Hepatocyte (in vitro differentiated cells): ENCODE data around the gene COPB1. TPM values are rescaled to one million over a fixed set of nuclear protein-coding genes. Genes with fewer than 3 reads are reported as not detected.

ENCODE experiments used
- DNase-seq: peaks from one replicate; pipeline ENCODE4 v3.0.0-alpha.2; 2016; ENCODE audit warnings: low spot score
- H2AFZ ChIP-seq: fragments of 200-600 bp; sonication (generic); 2 replicates; pipeline ENCODE4 v1.6.0; 2016; ENCODE audit warnings: antibody characterized with exemption, mild to moderate bottlenecking
- H3K27ac ChIP-seq: fragments of 200-600 bp; sonication (generic); 2 replicates; pipeline ENCODE4 v1.5.1; 2016; ENCODE audit warnings: mild to moderate bottlenecking
- H3K27me3 ChIP-seq: fragments of 200-600 bp; sonication (generic); 2 replicates; pipeline ENCODE4 v1.6.1; 2016
- H3K36me3 ChIP-seq: fragments of 200-600 bp; sonication (generic); replicated peaks from 2 replicates; pipeline ENCODE4 v1.5.1; 2016; ENCODE audit warnings: low read depth; ENCODE audit not compliant: insufficient read depth
- H3K4me1 ChIP-seq: fragments of 200-600 bp; sonication (generic); 2 replicates; pipeline ENCODE4 v1.5.1; 2016; ENCODE audit warnings: mild to moderate bottlenecking, moderate library complexity; ENCODE audit not compliant: insufficient read depth
- H3K4me2 ChIP-seq: fragments of 200-600 bp; sonication (generic); 2 replicates; pipeline ENCODE4 v1.6.0; 2016
- H3K4me3 ChIP-seq: fragments of 200-600 bp; sonication (generic); 2 replicates; pipeline ENCODE4 v1.5.1; 2016; ENCODE audit warnings: mild to moderate bottlenecking
- H3K79me2 ChIP-seq: fragments of 200-600 bp; sonication (generic); 2 replicates; pipeline ENCODE4 v1.6.0; 2017; ENCODE audit warnings: mild to moderate bottlenecking
- H3K9me2 ChIP-seq: fragments of 200-600 bp; sonication (generic); replicated peaks from 2 replicates; pipeline ENCODE4 v1.6.0; 2017; ENCODE audit warnings: mild to moderate bottlenecking; ENCODE audit not compliant: insufficient read depth
- H3K9me3 ChIP-seq: fragments of 200-600 bp; sonication (generic); 2 replicates; pipeline ENCODE4 v1.5.1; 2016; ENCODE audit warnings: low read depth, mild to moderate bottlenecking
- H4K20me1 ChIP-seq: fragments of 200-600 bp; sonication (generic); 2 replicates; pipeline ENCODE4 v1.6.0; 2016; ENCODE audit warnings: mild to moderate bottlenecking; ENCODE audit not compliant: insufficient read depth, poor library complexity, severe bottlenecking
- CTCF ChIP-seq: fragments of 200-600 bp; sonication (generic); IDR thresholded peaks from 2 replicates; pipeline ENCODE4 v1.5.1; 2016; ENCODE audit warnings: antibody characterized with exemption, mild to moderate bottlenecking; ENCODE audit not compliant: poor library complexity
- EZH2 ChIP-seq: fragments of 200-600 bp; sonication (generic); IDR thresholded peaks from 2 replicates; pipeline ENCODE4 v1.6.1; 2016; ENCODE audit warnings: antibody characterized with exemption, mild to moderate bottlenecking, borderline replicate concordance
- EZH2phosphoT487 ChIP-seq: fragments of 200-600 bp; sonication (generic); IDR thresholded peaks from one replicate; pipeline ENCODE4 v1.6.1; 2018; ENCODE audit warnings: antibody characterized with exemption, mild to moderate bottlenecking, low read depth, moderate library complexity; ENCODE audit not compliant: unreplicated experiment, severe bottlenecking
- WGBS: methylation state at CpG from one replicate; pipeline ENCODE4 v1.1.6; 2016; ENCODE audit warnings: low lambda C conversion rate; ENCODE audit errors: missing lambda C conversion rate; 5-methylcytosine and 5-hydroxymethylcytosine counted together
- polyA plus RNA-seq: library from polyadenylated mRNA; unstranded; fragments of >200 nt; fragmentation: Nextera tagmentation; extraction: Ambion mirVana; gene quantifications from 2 replicates; pipeline ENCODE4 v1.2.1, GENCODE V29; 2016
- total RNA-seq: library from RNA; depleted of rRNA; stranded (reverse); fragments of >200 nt; gene quantifications from 2 replicates; pipeline ENCODE4 v1.2.3, GENCODE V29; 2014

The COPB1 gene
- total and polyA plus RNA-seq, 2 experiments from 2014 or later: 87.5 to 228 TPM

- H3K79me2 ChIP-seq: peaks cover 7% of the 10 kb centered on the region
- H3K4me2 ChIP-seq: no peak overlapping the region
- WGBS: 96% methylated on average over 3 of the region's 3 CpGs
- H3K27me3 ChIP-seq: no peaks in the 10 kb centered on the region
- H3K27ac ChIP-seq: no peak overlapping the region
- H4K20me1 ChIP-seq: no peaks in the 10 kb centered on the region
- no peaks in the 10 kb centered on the region for H3K9me3 ChIP-seq
- peaks cover 4% of the 10 kb centered on the region for H3K36me3 ChIP-seq
- H3K4me1 ChIP-seq: no peaks in the 10 kb centered on the region
- no peak overlapping the region for H3K4me3 ChIP-seq
- TF ChIP-seq EZH2phosphoT487 (no peak), CTCF (no peak), EZH2 (no peak)
- H2AFZ ChIP-seq: no peak overlapping the region
- no peak for DNase-seq
- H3K9me2 ChIP-seq: no peaks in the 10 kb centered on the region
These were observed 6.9 kb upstream of the COPB1 start for GRCh38 chr11:14506532-14506931.

- Histone ChIP-seq H3K27ac (no peak overlapping the region), H3K4me2 (no peak overlapping the region), H4K20me1 (peaks cover 5% of the 10 kb centered on the region), H3K36me3 (peaks cover 4% of the 10 kb centered on the region), H3K9me2 (no peaks in the 10 kb centered on the region), H3K79me2 (peaks cover 16% of the 10 kb centered on the region), H2AFZ (no peak overlapping the region), H3K4me3 (no peak overlapping the region), H3K9me3 (no peaks in the 10 kb centered on the region), H3K4me1 (peaks cover 8% of the 10 kb centered on the region), H3K27me3 (no peaks in the 10 kb centered on the region)
- TF ChIP-seq EZH2 (no peak), EZH2phosphoT487 (no peak), CTCF (no peak)
- no peak for DNase-seq
- WGBS: 79% methylated on average over 1 of the region's 1 CpG
These were observed 3.4 kb upstream of the COPB1 start for GRCh38 chr11:14503023-14503422.

GRCh38 chr11:14502039-14502438 is 2.4 kb upstream of the COPB1 start:
- TF ChIP-seq EZH2 (no peak), CTCF (no peak), EZH2phosphoT487 (no peak)

More at GRCh38 chr11:14502039-14502438, 2.4 kb upstream of the COPB1 start:
- H4K20me1 ChIP-seq: peaks cover 5% of the 10 kb centered on the region
- peaks cover 11% of the 10 kb centered on the region for H3K4me1 ChIP-seq
- H3K4me3 ChIP-seq: no peak overlapping the region
- H3K4me2 ChIP-seq: no peak overlapping the region
- H3K27ac ChIP-seq: no peak overlapping the region
- peaks cover 26% of the 10 kb centered on the region for H3K79me2 ChIP-seq
- no peaks in the 10 kb centered on the region for H3K27me3 ChIP-seq
- H3K36me3 ChIP-seq: peaks cover 4% of the 10 kb centered on the region
- H3K9me3 ChIP-seq: no peaks in the 10 kb centered on the region
- 96% methylated on average over 4 of the region's 4 CpGs for WGBS
- no peak overlapping the region for H2AFZ ChIP-seq
- no peaks in the 10 kb centered on the region for H3K9me2 ChIP-seq
- no peak for DNase-seq
